Measurements from ENCODE around the gene PKD1.
"Not testable (repeated sequence)": the region's sequence is repeated elsewhere in the genome, so short reads cannot be mapped to it uniquely, and the experiment has no call there.

DNA sequence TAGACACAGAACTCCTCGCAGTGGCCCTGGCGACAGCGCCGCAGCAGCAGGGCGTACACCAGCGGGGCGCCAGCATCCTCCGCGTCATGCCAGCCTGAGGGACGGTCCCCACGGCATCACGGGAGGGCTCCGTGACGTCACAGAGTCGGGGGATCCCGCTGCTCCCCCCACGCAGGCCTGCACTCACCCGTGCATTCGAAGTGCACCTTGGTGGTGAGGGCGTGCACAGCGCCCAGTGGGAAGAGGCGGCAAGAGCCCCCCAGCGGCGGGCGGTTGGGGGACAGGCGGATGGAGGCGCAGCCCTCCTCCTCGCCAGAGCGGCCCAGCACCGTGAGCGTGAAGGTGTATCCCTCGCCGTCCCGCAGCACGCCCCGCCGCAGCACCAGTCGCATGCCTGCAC, 29.5 kb downstream of the PKD1 start:
- not testable (repeated sequence) for TF ChIP-seq EP300, CTCF (IDR thresholded peaks at IDR 0.05)
